Endodermal cell (in vitro differentiated cells): ENCODE results near the gene ECE1. TPM values are rescaled to one million over a fixed set of nuclear protein-coding genes. Genes with fewer than 3 reads are reported as not detected.

Experiments
- DNase-seq: peaks from one replicate; pipeline ENCODE4 v3.0.0-alpha.2; 2017
- H3K27ac ChIP-seq: 2 replicates; pipeline ENCODE4 v1.5.1; 2013; ENCODE audit warnings: mild to moderate bottlenecking, low read depth, low read length, moderate library complexity
- H3K27me3 ChIP-seq: 2 replicates; pipeline ENCODE4 v1.6.1; 2013; ENCODE audit warnings: mild to moderate bottlenecking, low read length, moderate library complexity; ENCODE audit not compliant: insufficient read depth, control insufficient read depth, poor library complexity, severe bottlenecking
- H3K36me3 ChIP-seq: 2 replicates; pipeline ENCODE4 v1.7.0; 2013; ENCODE audit warnings: mild to moderate bottlenecking, low read length, moderate library complexity; ENCODE audit not compliant: control insufficient read depth, insufficient read depth
- H3K4me1 ChIP-seq: one replicate; pipeline ENCODE4 v1.7.0; 2013; ENCODE audit warnings: low read length; ENCODE audit not compliant: control insufficient read depth, insufficient read depth
- H3K4me3 ChIP-seq: 2 replicates; pipeline ENCODE4 v1.5.1; 2013; ENCODE audit warnings: mild to moderate bottlenecking, low read length, moderate library complexity
- H3K9ac ChIP-seq: 2 replicates; pipeline ENCODE4 v1.6.1; 2013; ENCODE audit warnings: mild to moderate bottlenecking, low read length, moderate library complexity; ENCODE audit not compliant: poor library complexity, severe bottlenecking; ENCODE audit errors: extremely low read depth
- H3K9me3 ChIP-seq: 2 replicates; pipeline ENCODE4 v1.6.1; 2013; ENCODE audit warnings: mild to moderate bottlenecking, low read length, moderate library complexity; ENCODE audit not compliant: control insufficient read depth
- H3K27ac Mint-ChIP-seq: 2 replicates; pipeline ENCODE4 v1.8.0; 2020; ENCODE audit warnings: mixed read lengths
- H3K27me3 Mint-ChIP-seq: 2 replicates; pipeline ENCODE4 v1.8.0; 2021; ENCODE audit warnings: mild to moderate bottlenecking, mixed read lengths; ENCODE audit not compliant: insufficient read depth
- H3K36me3 Mint-ChIP-seq: 2 replicates; pipeline ENCODE4 v1.8.0; 2020; ENCODE audit warnings: low read depth, mixed read lengths
- H3K4me1 Mint-ChIP-seq: 2 replicates; pipeline ENCODE4 v1.8.0; 2020; ENCODE audit warnings: mixed read lengths
- H3K4me3 Mint-ChIP-seq: 2 replicates; pipeline ENCODE4 v1.8.0; 2020; ENCODE audit warnings: mild to moderate bottlenecking, moderate library complexity, mixed read lengths
- H3K9me3 Mint-ChIP-seq: 2 replicates; pipeline ENCODE4 v1.8.0; 2020; ENCODE audit warnings: mild to moderate bottlenecking, mixed read lengths
- WGBS, 2 experiments: methylation state at CpG; one replicate each; pipeline versions ENCODE4 v1.1.5 to v1.1.7; 2013; ENCODE audit warnings: missing lambda C conversion rate in 2 of 2, mixed read lengths in 1 of 2; ENCODE audit not compliant: insufficient coverage in 1 of 2, insufficient read length in 1 of 2; 5-methylcytosine and 5-hydroxymethylcytosine counted together
- total RNA-seq, 2 donors: library from RNA; stranded (reverse); fragmentation: NEBNext Ultra II Directional in 1 of 2; extraction: Animal tissue kit (Norgen Biotek cat#: 25700) in 1 of 2; gene quantifications; 2 replicates in 1 of 2; 3 replicates in 1 of 2; pipeline ENCODE4 v1.2.1, GENCODE V29; 2021
- TF ChIP-seq, protein P1 (sequence below): fragments of 200-600 bp; sonication (generic); conservative IDR thresholded peaks from 2 replicates; pipeline ENCODE4 v1.5.0; 2021; ENCODE audit warnings: antibody characterized with exemption, mild to moderate bottlenecking

ECE1 gene
- total RNA-seq, 2 donors from 2014 or later = 47.8 to 57.9 TPM

DNA sequence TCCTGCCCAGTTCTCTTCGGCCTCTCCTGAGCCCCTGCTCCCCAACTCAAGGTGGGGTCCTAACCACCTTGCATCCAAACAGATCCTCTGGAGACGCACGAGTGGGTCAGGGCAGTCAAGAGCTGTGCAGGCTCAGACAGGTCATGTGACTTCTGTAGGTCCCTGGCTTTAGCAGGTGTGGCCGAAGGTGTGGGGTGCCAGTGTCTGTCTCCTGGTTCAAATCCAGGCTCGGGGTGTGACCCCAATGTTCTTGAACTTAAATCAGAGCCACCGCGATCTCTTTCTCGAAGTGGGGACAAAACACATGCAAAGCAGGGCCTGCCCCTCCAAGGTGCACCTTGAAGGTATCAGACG is 27.4 kb upstream of the ECE1 start:
- H3K36me3 Mint-ChIP-seq = no peaks in the 10 kb centered on the region
- TF ChIP-seq, protein P1, sequence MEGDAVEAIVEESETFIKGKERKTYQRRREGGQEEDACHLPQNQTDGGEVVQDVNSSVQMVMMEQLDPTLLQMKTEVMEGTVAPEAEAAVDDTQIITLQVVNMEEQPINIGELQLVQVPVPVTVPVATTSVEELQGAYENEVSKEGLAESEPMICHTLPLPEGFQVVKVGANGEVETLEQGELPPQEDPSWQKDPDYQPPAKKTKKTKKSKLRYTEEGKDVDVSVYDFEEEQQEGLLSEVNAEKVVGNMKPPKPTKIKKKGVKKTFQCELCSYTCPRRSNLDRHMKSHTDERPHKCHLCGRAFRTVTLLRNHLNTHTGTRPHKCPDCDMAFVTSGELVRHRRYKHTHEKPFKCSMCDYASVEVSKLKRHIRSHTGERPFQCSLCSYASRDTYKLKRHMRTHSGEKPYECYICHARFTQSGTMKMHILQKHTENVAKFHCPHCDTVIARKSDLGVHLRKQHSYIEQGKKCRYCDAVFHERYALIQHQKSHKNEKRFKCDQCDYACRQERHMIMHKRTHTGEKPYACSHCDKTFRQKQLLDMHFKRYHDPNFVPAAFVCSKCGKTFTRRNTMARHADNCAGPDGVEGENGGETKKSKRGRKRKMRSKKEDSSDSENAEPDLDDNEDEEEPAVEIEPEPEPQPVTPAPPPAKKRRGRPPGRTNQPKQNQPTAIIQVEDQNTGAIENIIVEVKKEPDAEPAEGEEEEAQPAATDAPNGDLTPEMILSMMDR = no peak
- H3K36me3 ChIP-seq = no peaks in the 10 kb centered on the region
- no peak overlapping the region for H3K27ac ChIP-seq
- peaks cover 41% of the 10 kb centered on the region for H3K4me1 ChIP-seq
- 91 to 94% methylated on average over 8 to 9 of the region's 9 CpGs for WGBS, 2 experiments
- H3K9me3 Mint-ChIP-seq = no peaks in the 10 kb centered on the region
- DNase-seq = no peak
- H3K27me3 ChIP-seq = no peaks in the 10 kb centered on the region
- H3K27me3 Mint-ChIP-seq = no peaks in the 10 kb centered on the region
- H3K4me3 Mint-ChIP-seq = no peak overlapping the region
- no peak overlapping the region for H3K9ac ChIP-seq
- peak overlapping the region; percentile 82 for H3K27ac Mint-ChIP-seq
- H3K9me3 ChIP-seq = no peaks in the 10 kb centered on the region
- H3K4me1 Mint-ChIP-seq = peaks cover 60% of the 10 kb centered on the region
- H3K4me3 ChIP-seq = no peak overlapping the region

DNA sequence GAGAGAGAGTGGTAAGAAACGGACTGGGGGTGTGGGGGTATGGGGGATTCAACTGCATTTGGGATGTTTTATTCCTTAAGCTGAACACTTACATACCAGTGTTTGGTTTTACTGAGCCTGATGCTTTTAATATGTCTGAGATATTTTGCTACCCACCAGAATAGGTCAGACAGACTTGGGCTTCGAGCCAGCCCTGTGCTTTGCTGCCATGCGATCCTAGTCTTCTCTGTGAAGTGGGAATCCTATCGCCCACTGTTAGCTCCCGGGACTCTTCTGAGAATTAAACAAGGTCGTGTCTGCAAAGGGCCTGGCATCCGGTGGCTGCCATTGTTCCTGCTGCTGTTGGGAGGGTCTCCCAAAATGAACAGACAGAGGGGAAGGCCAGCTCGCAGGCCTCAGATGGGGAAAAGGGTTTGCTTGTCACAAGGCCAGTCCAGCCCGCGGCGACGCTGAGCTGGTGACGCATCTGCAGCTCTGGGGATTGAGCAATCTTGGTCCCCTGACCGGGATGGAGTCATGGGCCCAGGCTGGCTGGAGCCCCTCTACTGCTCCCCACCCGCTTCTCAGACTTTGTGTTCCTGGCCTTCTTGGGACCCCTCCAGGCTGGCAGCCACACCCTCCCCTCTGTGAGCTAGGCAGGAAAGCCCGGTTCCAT is 26.9 kb upstream of the ECE1 start:
- Histone ChIP-seq H3K9me3 (no peaks in the 10 kb centered on the region), H3K9ac (no peak overlapping the region), H3K27me3 (no peaks in the 10 kb centered on the region), H3K4me1 (peaks cover 37% of the 10 kb centered on the region), H3K4me3 (no peak overlapping the region), H3K27ac (no peak overlapping the region), H3K36me3 (no peaks in the 10 kb centered on the region)
- H3K27me3 Mint-ChIP-seq = no peaks in the 10 kb centered on the region
- TF ChIP-seq, protein P1 = no peak
- peak overlapping the region; percentile 65 for H3K27ac Mint-ChIP-seq
- H3K4me3 Mint-ChIP-seq = no peak overlapping the region
- WGBS, 2 experiments = 91 to 93% methylated on average over 10 to 16 of the region's 16 CpGs
- no peak for DNase-seq
- H3K9me3 Mint-ChIP-seq = no peaks in the 10 kb centered on the region
- peaks cover 55% of the 10 kb centered on the region for H3K4me1 Mint-ChIP-seq
- H3K36me3 Mint-ChIP-seq = no peaks in the 10 kb centered on the region

DNA sequence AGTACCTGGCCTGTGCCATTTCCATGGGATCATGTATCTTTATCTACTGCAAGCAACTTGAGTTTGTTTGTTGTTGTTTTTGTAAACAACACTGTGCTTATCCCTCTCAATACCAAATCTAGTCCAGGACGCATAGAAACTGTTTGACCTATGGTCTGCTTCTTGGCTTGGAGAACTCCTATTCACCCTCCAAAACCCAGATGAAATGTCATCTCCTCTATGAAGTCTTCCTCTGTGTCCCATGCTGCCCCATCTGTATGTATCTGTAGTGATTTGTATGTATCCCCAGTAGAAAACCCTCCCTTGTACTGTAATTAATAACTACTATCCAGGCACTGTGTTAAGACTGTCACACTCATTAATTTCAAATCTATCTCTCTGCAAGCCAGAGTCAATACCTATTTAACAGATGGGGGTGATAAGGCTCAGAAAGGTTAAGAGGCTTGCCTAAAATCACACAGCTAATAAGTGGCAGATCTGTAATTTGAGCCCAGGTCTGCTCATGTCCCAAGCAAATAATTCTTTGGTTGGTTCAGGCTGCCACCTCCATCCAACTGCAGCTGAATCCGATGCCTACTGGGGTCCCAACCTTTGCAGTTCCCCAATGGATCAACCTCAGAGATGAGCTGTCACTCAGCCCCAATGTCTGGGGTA is 24.6 kb upstream of the ECE1 start:
- Mint-ChIP-seq H3K9me3 (peaks cover 5% of the 10 kb centered on the region), H3K4me3 (no peak overlapping the region), H3K36me3 (peaks cover 3% of the 10 kb centered on the region), H3K27ac (peak overlapping the region; percentile 7), H3K27me3 (no peaks in the 10 kb centered on the region), H3K4me1 (peaks cover 42% of the 10 kb centered on the region)
- Histone ChIP-seq H3K27me3 (no peaks in the 10 kb centered on the region), H3K4me1 (peaks cover 22% of the 10 kb centered on the region), H3K9me3 (no peaks in the 10 kb centered on the region), H3K36me3 (no peaks in the 10 kb centered on the region), H3K4me3 (no peak overlapping the region), H3K9ac (no peak overlapping the region), H3K27ac (peak overlapping the region; percentile 38)
- WGBS, 2 experiments = 88 to 91% methylated on average over 1 to 2 of the region's 2 CpGs
- TF ChIP-seq, protein P1 = no peak
- no peak for DNase-seq
